Dermis blood vessel endothelial cell (primary cell): ENCODE measurements around the gene B3GNT4. TPM values are rescaled to one million over a fixed set of nuclear protein-coding genes. Genes with fewer than 3 reads are reported as not detected.
"Not testable (repeated sequence)": the region's sequence is repeated elsewhere in the genome, so short reads cannot be mapped to it uniquely, and the experiment has no call there.

Experiments used
- DNase-seq: peaks from one replicate; pipeline ENCODE4 v3.0.0; 2010
- total RNA-seq: library from RNA; depleted of rRNA; stranded (reverse); fragments of >200 nt; gene quantifications from 2 replicates; pipeline ENCODE4 v1.2.3, GENCODE V29; 2014

B3GNT4 gene
- total RNA-seq = 0.17 TPM in 1 of 2 replicates, not detected in the other

DNA sequence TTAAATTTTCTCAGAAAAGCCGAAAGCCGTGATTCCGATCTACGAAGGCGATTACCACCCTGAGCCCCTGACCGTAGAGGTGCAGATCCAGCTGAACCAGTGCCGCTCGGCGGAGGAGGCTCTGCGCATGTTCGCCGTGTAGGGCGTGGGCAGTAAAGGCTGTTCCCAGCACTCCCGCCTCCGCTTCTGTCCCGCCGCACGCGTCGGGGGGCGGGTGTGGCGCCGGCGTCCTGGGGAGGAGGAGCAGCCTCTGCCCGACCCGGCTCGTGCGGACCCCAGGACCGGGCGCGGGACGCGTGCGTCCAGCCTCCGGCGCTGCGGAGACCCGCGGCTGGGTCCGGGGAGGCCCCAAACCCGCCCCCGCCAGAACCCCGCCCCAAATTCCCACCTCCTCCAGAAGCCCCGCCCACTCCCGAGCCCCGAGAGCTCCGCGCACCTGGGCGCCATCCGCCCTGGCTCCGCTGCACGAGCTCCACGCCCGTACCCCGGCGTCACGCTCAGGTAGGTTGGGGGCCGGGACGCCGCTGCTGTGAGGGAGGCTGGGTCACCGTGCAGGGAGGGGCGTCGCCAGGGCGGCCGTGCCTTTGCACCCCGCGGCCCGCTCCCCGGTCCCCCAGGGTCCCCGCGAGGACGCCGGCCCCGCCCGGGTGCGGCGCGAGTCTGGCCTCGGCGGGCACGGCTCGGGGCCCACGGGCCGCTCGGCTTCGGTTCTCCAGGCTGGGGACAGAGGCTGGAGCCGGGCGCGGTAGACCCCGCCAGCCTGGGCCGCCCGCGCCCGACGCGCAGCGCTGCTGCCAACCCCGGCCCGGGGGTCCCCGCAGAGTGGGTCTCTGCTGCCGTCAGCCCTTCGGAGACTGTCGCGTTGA is at the start of gene B3GNT4:
Gene B3GNT4, plus strand, starts transcription at position 409 of the 866 bp plus-strand sequence. CDS start 910 bp downstream, outside the sequence.
- DNase-seq = peak; percentile 48

DNA sequence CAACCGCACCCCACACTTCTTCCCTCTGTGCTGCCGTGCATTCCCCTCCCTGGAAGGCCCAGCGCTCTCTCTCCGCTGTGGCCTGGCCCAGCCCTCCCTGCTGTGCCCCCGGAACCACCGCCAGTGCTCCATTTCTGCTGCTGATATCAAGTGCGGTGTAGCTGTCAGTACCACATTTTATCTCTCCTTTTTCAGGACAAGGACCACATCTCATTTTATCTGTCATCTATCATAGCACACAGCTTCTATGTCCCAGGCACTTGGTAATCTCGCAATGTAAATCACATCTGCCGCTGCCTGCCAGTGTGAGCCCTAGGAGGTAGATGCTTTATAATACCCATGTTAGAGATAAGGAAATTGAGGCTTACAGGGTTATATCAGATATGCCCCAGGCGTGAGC is 47.8 kb upstream of the B3GNT4 start:
- DNase-seq = no peak

DNA sequence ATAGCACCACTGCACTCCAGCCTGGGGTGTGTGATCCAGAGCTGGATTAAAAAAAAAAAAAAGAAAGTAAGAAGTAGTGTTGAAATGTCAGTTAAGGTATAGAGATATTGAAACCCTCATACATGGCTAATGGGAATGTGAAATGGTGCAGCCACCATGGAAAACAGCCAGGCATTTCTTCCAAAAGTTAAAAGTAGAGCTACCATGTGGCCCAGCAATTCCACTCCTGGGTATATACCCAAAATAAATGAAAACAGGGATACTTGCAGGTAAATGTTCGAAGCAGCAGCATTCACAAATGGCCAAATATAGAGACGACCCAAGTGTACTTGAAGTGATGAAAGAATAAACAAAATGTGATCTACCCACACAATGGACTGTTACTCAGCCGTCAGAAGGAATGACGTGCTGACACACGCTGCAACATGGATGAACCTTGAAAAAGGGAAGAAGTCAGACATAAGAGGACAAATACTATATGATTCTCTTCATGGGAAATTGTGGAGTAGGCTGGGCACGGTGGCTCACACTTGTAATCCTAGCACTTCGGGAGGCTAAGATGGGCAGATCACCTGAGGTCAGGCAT is 44.7 kb upstream of the B3GNT4 start:
- no peak for DNase-seq

DNA sequence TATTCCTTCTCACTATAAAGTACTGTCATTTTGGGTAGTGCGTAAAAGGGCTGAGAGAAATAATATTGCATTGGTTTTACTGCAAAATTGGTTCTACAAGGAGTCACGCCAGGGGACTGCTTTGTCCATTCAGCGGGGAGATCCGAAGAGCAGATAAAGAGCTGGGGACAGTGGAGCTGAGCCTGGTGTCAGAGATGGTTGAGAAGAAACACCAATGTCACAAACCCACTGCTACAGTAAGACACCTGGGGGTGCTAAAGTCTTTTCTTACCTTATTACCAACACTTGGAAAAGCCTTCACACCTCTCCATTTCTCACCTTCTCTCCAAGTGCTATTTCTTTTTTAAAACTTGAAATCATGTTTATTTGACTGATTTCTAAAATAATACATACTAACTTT is 43.6 kb upstream of the B3GNT4 start:
- no peak for DNase-seq

DNA sequence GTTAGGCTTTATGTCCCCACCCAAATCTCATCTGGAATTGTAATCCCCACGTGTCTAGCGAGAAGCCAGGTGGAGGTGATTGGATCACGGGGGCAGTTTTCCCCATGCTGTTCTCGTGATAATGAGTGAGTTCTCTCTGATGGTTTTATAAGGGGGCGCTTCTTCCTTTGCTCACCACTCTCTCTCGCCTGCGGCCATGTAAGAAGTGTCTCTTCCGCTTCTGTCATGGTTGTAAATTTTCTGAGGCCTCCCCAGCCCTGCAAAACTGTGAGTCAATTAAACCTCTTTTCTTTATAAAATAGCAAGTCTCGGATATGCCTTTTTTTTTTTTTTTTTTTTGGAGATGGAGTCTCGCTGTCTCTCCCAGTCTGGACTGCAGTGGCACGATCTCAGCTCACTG is 42.7 kb upstream of the B3GNT4 start:
- DNase-seq = no peak

DNA sequence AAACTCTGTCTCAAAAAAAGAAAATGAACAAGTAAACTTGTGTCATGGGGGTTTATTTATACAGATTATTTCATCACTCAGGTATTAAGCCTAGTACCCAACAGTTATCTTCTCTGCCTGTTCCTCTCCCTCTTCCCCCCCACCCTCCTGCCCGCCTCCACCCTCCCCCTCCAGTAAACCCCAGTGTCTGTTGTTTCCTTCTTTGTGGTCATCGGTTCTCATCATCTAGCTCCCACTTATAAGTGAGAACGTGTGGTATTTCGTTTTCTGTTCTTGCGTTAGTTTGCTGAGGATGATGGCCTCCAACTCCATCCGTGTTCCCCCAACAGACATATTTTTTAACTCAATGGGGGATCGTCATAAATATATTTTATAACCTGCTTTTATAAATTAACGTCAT is 41.8 kb upstream of the B3GNT4 start:
- DNase-seq = no peak

DNA sequence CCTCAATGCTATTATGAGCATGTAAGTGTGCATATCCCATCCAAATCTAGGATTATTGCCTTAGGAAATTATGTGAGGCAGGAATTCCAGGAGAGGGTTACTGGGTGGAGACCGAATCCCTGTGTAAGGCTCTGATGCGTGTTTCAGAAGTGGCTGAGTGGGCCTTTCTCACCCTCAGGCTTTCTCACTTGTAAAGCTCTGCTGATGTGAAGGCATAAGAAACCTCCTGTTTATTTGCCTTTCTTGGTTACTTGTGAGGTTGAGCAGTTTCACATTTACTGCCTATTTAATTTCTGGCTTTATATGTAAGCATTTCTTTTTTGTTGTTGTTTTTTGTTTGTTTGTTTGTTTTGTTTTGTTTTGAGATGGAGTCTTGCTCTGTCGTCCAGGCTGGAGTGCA is 40.5 kb upstream of the B3GNT4 start:
- no peak for DNase-seq

DNA sequence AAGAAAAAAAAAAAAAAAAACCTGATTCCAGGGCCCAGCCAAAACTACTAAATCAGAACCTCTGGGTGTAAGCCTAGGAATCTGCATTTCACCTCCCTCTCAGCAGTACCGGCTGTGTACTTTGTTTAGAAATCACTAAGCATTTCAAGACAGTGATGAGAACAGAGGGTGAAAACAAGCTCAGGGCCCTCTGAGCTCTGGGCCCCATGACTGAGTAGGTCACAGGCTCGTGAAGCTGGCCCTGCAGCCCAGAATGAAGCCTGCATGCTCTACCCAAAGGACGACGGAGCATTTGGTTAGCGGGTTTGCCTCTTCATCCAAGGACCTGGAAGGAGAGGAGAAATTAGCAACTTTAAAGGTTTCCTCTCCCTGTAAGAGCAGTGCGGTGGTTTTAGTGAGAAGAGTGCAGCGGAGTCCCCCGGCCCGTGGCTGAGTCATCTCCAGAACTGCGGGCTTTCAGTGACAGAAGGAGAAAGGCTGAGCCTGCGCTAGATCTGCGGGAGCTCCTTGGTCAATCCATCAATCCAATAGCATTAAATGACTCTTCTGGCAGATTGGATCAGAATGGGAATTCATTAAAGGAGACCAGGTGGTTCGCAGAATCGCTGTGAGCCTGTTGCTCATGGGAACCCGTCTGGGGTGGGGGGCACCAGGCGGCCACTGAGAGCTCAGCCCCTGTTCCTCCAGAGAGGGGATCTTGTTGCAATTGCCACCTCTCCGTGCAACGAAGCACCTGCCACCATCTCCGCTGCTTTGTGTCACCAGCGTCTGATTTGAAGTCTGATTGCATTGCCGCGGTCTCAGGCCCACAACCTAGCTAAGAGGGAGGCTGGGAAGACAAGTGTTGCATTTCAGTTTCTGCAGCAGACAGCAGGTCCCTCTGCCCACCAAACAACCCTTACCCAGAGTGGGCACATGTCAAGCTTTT is 36.8 kb upstream of the B3GNT4 start:
- DNase-seq = no peak

DNA sequence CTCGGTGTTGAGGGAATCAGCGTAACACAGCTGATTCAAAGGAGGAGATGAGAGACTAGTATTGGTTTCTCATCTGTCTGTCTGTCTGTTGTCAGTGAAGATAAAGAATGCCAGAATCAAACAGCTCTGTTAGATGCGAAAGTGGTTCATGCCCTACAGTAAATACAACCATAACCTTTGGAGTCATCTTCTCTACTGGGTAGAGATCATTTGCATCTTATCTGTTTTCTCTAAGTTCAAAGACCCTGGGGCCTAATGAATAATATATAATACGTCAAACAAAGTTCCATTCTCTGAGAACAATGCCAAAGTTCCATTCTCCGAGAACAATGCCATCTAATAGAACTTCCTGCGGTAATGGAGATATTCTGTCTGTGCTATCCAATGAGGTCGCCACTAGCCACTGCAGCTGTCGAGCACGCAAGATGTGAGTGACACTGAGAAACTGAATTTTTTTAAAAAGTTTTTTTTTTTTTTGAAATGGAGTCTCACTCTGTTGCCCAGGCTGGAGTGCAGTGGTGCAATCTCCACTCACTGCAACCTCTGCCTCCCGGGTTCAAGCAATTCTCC is 36.1 kb upstream of the B3GNT4 start:
- peak; percentile 77 for DNase-seq

DNA sequence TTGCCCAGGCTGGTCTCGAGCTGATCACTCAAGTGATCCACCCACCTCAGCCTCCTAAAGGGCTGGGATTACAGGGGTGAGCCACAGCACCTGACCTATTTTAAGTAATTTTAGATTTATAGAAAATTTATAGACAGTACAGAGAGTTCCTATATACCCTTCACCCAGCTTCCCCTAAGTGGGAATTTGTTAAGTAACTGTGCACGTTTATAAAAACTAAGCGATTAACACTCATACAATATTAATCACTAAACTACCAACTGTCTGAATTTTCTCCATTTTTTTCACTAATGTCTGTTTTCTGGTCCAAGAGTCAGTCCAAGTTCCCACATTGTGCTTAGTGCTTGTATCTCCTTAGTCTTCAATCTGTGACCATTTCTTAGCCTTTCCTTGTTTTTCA is 35.0 kb upstream of the B3GNT4 start:
- DNase-seq = no peak

DNA sequence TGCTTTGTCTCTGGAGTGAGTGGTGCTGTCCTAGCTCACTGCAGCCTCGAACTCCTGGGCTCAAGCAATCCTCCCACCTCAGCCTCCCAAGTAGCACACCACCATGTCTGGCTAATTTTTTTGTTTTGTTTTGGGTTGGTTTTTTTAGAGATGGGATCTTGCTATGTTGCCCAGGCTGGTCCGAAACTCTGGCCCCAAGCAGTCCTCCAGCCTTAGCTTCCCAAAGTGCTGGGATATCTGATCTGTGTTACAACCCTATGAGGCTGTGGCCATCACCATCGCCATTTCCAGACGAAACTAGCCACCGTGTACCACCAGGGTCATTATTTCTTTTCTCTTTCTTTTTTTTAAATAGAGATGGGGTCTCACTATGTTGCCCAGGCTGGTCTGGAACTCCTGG is 32.1 kb upstream of the B3GNT4 start:
- DNase-seq = no peak

DNA sequence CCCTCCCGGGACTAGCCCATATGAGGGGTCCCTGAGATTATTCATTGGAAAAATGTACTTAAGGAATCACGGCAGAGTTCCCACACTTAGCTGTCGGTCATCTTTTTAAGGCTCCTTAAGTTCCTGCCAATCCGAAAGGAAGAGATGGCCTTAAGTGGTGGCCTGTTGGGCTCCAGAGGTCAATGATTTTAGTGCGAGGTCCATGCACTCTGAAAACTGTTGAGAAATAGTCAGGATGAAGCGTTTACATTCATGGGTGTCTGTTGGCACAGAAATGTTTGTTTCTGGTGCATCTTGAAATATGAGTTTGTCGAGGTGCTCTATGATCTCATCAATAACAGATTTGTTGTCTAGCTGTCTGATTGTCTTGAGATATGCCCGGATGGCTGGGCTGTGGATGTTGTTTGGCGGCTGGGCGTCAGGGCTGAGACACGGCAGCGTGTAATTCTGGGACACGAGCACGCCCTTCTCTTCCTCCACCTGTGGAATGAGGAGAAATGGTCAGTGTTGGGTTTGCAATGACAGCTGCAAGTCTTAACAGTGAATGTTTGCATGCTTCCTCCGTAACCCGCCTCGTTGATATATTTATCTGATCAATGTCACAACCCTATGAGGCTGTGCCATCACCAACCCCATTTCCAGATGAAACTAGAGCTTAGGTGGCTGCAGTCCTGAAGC is 31.1 kb upstream of the B3GNT4 start:
- no peak for DNase-seq

DNA sequence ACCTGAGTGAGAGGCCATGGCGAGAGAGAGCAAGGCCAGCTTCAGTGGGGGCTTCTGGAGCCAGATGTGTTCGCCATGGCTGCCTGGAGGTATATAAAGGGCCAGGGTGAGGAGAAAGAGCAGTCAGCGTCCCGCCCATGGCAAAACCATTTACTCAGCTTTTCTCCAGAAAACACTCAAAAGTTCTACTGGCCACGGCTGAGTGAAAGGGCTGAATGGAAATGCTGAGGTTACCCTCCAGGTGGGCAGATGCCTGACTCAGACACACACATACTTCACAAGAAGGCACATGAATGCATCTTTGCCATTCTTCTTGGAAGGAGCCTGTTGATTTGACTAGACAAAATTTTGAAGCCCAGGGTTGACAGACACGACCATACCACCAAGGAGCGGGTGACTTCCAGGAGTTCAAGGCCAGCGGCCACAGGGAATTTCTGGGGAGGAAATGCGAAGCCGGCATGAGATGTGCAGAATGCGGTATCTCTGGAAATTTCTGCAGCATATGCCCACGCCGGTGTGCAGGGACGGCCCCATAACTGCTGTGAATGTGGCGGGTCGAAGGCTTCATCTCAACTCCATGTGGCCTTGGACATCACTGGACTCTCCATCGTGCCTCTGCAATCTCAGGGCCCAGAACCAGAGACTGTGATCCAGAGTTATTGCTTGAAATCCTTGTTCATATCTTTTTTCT is 29.2 kb upstream of the B3GNT4 start, which contains the start of gene IL31:
Gene IL31, minus strand, starts transcription at position 67 of the 691 bp plus-strand sequence. Its CDS starts 49 bp downstream, at position 18.
- no peak for DNase-seq

DNA sequence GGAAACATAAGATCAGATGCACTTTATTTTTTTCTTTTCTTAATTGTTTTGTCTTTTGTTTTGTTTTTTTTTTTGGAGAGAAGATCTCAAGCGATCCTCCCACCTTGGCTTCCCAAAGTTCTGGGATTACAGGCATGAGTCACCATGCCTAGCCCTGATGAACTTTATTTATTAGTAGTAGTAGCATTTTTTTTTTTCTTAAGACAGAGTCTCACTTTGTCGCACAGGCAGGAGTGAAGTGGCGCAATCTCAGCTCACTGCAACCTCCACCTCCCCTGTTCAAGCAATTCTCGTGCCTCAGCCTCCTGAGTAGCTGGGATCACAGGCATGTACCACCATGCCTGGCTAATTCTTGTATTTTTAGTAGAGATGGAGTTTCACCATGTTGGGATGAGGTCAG is 27.0 kb upstream of the B3GNT4 start:
- not testable (repeated sequence) for DNase-seq

DNA sequence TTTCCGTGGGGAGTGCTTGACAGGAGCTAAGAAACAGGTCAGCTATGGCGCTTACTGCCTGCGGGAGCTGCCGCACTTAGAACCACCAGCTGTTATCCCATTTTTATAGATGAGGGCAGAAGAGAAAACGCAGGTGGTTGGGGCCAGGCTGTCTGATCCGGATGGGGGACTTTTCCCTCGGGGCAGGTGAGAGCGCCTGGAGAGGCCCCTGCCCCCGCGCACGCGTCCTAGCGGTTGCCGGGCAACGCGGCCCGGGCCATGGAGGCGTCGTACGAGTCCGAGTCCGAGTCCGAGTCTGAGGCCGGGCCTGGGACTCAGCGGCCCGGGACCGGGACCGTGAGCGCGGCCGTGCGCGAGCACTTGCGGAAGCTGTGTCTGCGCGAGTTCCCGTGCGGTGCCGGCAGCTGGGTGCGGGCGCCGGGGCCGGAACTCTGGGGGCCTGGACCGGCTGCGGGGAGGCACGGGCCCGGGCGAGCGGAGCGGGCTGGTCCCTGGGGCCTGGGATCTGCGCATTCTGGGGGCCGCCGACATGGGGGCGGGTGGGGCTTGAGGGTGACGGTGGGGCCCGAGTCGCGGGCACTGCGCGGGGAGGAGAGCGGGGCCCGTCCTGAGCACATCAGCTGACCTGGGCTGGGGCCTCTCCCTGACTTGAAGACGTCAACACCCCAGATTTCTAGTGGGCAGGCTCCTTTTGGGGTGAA is 20.5 kb upstream of the B3GNT4 start, which contains the start of gene LRRC43:
Gene LRRC43, plus strand, starts transcription at position 237 of the 701 bp plus-strand sequence. Its CDS starts 22 bp downstream, at position 259.
- peak; percentile 56 for DNase-seq

DNA sequence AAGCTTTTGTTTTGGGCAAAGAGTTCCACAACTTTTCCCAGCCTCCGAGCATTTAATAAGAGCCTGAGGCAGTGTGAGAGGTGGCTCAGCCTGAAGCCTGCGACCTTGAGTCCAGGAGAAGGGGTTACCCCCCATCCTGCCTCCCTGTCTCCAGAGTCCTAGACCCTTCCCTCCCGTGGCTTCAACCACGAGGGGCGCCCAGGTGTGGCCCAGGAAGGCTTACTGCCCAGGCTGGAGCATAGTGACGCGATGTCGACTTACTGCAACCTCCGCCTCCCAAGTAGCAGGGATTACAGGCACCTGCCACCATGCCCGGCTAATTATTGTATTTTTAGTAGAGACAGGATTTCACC is 19.9 kb upstream of the B3GNT4 start:
- DNase-seq = no peak

DNA sequence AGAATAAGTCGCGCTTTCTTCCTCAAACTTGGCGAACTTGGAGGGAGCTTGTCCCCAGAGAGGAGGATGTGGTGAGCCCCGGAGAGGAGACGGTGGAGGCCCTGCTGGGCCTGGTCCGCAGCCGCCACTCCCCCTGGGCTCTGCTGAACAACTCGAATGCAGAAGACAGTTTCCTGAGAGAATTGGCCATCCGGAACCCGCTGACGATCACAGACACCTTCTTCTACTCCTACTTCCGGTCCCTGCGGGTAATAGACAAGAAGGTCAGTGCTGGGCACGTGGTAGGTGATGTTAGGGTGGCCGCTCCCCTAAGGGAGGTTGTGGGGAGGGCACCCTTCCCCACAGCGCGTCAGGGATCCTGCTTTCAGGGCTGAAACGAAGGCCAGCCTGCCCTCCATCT is 19.0 kb upstream of the B3GNT4 start:
- DNase-seq = no peak

DNA sequence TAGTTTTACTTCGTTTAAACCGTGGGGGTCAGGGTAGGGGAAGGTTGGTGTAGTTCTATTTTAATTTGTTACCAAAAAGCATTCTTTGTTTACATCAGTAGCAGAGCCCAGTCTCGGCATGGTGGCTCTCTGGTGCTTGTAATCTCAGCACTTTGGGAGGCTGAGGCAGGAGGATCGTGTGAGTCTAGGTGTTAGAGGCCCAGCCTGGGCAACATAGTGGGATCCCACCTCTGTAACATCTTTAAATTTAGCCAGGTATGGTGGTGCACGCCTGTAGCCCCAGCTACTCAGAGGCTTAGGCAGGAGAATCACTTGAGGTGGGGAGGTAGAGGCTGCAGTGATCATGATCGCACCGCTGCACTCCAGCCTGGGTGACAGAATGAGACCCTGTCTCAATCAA is 18.4 kb upstream of the B3GNT4 start:
- DNase-seq = no peak

DNA sequence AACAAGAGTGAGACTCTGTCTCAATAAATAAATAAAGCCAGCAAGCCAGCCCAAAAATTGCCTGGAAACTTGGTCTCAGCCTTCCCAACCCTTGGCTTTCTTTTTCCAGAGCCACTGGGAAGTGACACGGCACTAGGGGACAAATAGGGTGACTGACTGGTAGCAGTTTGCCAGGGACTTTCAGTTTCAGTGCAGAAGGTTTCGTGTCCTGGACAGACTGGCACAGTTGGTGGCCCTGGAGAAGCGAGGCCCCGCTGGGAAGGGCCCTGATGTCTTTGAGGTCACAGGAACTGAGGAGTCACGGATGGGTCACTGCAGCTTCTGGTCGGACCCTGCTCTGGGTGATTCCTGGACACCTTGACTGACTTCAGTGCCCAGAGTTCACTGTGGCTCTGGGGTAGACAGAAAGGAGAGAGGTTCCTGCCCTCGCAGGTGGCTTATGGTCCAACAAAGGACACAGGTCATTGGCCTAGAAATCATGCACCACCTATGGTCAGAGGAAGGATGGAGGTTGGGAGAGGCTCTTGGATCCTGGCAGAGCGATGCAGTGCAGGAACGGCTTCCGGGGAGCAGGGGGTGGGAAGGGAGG is 17.9 kb upstream of the B3GNT4 start:
- DNase-seq = no peak

DNA sequence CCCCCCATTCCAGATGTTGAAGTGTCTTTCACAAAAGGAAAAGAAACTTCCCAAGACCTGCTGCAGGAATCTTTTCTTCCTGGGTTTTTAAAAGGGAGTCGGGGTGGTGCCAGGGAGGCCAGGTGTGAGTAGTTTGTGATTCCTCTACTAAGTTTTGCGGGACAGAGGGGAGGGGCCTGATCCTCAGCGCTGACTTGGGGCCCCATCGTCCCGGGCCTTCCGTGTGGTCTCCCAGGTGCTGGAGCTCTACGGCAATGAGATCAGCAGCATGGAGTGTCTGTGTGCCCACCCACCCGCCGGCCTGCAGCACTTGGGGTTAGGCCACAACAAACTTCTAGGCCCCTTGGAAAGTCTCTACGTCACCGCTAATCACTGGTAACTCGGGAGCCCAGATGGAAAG is 16.0 kb upstream of the B3GNT4 start:
- DNase-seq = no peak
